GM19351 (cell line): Measurements from ENCODE around the gene MAP2K7.
"Not testable (repeated sequence)": the region's sequence is repeated elsewhere in the genome, so short reads cannot be mapped to it uniquely, and the experiment has no call there.

Experiments
- ATAC-seq: cut with Tn5 transposase; IDR thresholded peaks from one replicate; pipeline ENCODE4 v1.9.1; 2021; ENCODE audit warnings: mild to moderate bottlenecking, moderate library complexity; ENCODE audit not compliant: unreplicated experiment

Gene MAP2K7

DNA sequence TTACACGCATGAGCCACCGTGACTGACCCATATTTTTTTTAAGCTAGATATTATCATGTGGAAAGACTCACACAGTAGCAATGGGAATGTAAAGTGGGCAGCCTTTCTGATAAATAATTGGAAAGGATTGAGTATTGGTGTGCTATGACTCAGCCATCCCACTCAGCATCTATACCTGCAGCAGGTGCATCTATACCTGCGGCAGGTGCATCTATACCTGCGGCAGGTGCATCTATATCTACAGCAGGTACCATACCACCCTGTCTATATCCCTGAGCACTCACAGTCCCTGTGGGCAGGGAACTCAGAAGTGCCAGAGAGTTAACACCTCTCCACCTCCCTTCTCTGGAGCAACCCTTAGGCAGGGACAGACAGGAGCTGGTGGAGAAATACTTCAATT lies 20.6 kb upstream of the MAP2K7 start:
- ATAC-seq, result no peak

- no peak for ATAC-seq
Observed at GRCh38 chr19:7883796-7884570, 19.7 kb upstream of the MAP2K7 start.

GRCh38 chr19:7885818-7886217 lies 17.9 kb upstream of the MAP2K7 start:
- ATAC-seq, result no peak

GRCh38 chr19:7887408-7888144 lies 16.1 kb upstream of the MAP2K7 start:
- no peak for ATAC-seq

DNA sequence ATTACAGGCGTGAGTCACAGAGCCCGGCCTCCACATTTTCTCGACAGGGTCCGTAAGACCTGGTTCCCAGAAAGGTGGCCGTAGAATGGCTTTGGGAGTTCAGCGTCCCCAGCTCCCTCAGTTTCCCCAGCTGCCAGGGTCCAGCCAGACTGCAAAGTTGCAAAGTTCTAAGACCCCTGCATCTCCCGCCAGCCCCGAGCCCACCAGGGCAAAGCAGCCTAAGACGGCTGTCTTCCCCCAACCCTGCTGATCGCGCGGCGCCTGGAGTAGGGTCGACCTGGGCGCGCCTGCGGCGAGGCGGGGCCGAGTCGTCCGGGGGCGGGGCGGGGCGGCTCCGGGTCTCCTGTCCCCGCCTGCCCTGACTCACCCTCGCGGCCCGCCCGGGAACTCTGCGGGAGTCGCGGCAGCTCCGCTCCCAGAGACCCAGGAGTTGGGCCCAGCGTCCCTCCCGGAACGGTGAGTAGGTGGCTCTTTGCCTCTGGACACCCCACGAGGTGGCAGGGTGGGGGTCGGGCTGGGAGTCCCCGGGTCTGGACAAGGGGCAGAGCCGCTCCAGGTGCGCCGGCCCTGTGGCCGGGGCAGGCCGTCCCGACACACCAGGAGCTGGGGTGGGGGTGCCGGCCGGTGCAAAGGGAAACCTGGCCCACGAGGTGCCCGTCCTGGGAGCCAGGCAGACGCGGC lies 15.4 kb upstream of the MAP2K7 start, which contains the start of gene LRRC8E:
TSS of gene LRRC8E (plus strand) at position 366 of the 681 bp plus-strand sequence. CDS start 7,094 bp downstream, outside the sequence.
- no peak for ATAC-seq

GRCh38 chr19:7888826-7889217 lies 14.9 kb upstream of the MAP2K7 start:
- no peak for ATAC-seq

GRCh38 chr19:7893362-7894101 lies 10.1 kb upstream of the MAP2K7 start:
- not testable (repeated sequence) for ATAC-seq

DNA sequence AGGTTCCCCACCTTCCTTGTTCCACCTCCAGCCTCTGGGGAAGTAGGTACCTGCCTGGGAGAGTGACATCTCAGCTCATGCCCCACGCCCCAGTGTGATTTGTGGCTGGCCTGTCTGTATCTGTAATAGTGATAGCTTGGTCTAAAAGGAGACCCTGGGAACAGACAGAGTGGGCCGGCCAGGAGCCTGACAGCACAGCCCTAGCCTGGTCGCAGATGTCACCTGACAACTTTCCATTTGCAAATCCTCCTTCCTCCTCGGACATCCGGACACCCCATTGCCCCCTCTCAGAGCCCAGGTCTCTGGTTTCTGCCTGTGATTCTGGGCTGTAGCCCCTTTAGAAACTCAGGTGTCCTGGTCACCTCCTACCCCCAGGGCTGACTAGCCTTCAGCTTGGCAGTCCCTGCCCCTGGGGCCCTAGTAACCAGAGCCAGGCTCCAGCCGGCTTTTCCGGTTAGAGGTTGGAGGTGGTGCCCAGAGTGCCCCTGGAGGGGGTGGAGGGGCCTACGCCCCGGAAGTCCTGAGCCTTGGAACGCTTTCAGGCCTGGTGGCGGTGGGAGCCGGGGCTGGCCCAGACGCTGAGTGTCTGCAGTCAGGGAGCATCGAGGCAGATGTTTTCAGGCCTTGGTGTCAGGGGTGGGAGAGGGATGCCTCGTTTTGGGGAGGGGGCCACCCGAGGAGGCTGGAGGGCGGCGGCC lies 8.9 kb upstream of the MAP2K7 start:
- no peak for ATAC-seq

DNA sequence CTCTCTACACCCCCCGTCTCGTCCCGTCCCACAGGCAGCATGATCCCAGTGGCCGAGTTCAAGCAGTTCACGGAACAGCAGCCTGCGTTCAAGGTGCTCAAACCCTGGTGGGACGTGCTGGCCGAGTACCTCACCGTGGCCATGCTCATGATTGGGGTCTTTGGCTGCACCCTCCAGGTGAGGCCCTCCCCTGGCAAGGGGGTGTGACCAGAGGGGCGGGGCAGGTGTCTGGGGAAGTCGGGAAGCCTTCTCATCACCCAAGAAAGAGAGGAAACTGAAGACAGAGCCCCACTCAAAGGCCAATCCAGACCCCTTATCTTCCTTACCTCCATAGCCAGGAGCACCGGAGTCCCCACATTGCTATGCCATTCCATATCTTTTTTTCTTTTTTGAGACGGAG lies 8.1 kb upstream of the MAP2K7 start:
- no peak for ATAC-seq

- ATAC-seq, result no peak
Observed at GRCh38 chr19:7897292-7897691, 6.4 kb upstream of the MAP2K7 start.

DNA sequence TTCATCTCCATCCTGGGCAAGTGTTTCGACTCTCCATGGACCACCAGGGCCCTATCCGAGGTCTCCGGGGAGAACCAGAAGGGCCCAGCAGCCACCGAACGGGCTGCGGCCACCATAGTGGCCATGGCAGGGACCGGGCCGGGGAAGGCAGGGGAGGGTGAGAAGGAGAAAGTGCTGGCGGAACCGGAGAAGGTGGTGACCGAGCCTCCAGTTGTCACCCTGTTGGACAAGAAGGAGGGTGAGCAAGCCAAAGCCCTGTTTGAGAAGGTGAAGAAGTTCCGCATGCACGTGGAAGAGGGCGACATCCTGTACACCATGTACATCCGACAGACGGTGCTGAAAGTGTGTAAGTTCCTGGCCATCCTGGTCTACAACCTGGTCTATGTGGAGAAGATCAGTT lies 4.7 kb upstream of the MAP2K7 start:
- ATAC-seq, result no peak

- ATAC-seq, result no peak
Observed at GRCh38 chr19:7899751-7900378, 3.8 kb upstream of the MAP2K7 start.

DNA sequence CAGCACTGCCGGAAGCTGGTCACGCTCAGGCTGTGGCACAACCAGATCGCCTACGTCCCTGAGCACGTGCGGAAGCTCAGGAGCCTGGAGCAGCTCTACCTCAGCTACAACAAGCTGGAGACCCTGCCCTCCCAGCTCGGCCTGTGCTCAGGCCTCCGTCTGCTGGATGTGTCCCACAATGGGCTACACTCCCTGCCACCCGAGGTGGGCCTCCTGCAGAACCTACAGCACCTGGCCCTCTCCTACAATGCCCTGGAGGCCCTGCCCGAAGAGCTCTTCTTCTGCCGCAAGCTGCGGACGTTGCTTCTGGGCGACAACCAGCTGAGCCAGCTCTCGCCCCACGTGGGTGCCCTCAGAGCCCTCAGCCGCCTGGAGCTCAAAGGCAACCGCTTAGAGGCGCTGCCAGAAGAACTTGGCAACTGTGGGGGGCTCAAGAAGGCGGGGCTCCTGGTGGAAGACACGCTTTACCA lies 3.2 kb upstream of the MAP2K7 start:
- ATAC-seq, result no peak

DNA sequence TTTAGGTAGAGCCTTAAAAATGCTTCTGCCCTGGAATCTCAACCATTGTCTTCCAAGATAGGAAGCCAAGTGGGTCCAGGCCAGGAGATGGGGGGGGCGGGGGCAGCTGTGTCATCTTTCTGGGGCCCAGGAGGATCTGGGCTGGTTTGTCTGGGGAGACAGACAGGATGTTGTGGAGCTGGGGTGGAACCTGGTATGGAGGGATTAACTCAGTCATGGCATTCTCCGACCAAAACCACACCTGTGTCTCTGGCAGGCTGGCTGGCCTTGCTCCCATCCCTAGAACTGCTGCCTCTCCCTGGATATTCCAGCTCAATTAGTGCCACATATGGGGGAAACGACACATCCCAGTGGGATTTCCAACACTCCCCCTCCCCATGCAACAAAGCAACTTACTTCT lies 2.7 kb upstream of the MAP2K7 start:
- no peak for ATAC-seq

GRCh38 chr19:7901337-7901736 lies 2.3 kb upstream of the MAP2K7 start:
- ATAC-seq, result no peak

- ATAC-seq, result no peak
Observed at GRCh38 chr19:7902796-7903243, 857 bp upstream of the MAP2K7 start.

DNA sequence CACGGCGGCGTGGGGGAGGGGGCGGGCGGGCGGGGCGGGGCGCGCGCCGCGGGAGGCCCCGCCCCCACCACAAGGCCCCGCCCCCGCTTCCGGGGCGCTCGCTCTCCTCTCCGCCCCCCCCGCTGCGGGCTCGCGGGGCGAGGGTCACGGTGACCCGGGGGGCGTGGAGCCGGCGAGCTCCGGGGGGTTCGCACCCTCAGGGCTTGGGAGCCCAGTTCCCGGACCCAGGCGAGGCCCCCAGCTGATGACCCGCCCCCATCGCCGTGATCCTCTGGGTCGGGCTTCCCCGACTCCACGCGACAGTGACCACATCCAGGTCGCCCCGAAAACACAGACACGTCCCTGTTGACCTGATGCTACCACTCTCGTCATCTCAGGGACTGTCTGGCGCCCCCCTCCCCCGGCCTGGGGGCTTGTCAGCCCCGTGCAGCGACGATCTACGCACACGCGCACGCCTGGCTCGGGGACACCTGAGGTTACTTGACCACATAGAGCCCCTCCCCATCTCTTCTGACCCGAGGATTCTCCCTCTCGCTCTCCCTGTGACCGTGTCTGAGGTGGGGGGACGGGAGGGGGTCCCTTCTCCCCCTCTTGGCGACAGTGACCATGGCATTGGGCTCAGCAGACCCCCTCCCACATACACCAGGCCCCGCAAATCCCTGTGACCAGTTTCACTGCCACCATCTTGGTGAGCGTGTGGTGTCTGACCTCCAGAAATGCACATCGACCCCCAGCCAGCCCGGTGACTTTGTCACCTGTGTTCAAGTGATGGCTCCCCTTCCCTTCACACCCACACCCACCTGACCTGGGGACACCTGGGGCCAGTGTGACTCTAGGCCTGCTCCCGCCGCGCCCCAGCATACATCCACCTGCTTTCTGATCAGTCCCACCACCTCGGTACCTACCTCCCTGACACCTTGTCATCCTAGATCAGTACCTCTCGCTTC lies 670 bp downstream of the MAP2K7 start:
- peak; percentile 31 for ATAC-seq

- ATAC-seq, result no peak
Observed at GRCh38 chr19:7905268-7905667, 1.6 kb downstream of the MAP2K7 start.

- no peak for ATAC-seq
Observed at GRCh38 chr19:7905859-7906258, 2.2 kb downstream of the MAP2K7 start.
